HT1080 (cell line): ENCODE results near the gene PRXL2A. TPM values are rescaled to one million over a fixed set of nuclear protein-coding genes. Genes with fewer than 3 reads are reported as not detected.

ENCODE experiments used
- DNase-seq: peaks from one replicate; pipeline ENCODE4 v3.0.0-alpha.2; 2015; ENCODE audit warnings: low read depth
- total RNA-seq: library from RNA; depleted of rRNA; stranded (reverse); fragments of >200 nt; shearing (Covaris generic); gene quantifications from 2 replicates; pipeline ENCODE4 v1.2.3, GENCODE V29; 2014

Gene PRXL2A
- total RNA-seq, 1 experiment from 2014 or later, result 0.39 TPM

DNA sequence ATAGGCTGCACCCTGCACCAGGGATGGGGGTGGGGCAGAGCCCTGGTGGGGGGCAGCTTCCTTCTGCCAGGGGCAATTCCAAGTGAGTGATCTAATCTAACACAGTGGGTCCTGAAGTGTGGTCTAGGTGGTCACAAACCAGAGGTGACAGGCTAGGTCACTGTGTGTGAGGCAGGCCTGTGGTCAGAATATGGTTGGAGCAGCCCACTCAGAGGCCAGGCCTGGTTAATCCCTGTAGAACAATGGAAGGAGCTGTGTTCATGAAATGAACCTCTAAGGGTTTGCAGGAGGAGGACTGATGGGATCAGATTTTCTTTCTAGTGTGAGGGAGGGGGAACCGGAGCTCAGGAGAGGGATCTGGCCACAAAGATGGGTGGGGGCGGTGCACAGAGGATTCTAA is 35.8 kb downstream of the PRXL2A start:
- DNase-seq, result no peak

- peak; percentile 78 for DNase-seq
Observed at GRCh38 chr10:80444646-80445319, 36.4 kb downstream of the PRXL2A start.

GRCh38 chr10:80447436-80448190 is 39.3 kb downstream of the PRXL2A start:
- no peak for DNase-seq

- no peak for DNase-seq
Observed at GRCh38 chr10:80448209-80448942, 40.0 kb downstream of the PRXL2A start.

DNA sequence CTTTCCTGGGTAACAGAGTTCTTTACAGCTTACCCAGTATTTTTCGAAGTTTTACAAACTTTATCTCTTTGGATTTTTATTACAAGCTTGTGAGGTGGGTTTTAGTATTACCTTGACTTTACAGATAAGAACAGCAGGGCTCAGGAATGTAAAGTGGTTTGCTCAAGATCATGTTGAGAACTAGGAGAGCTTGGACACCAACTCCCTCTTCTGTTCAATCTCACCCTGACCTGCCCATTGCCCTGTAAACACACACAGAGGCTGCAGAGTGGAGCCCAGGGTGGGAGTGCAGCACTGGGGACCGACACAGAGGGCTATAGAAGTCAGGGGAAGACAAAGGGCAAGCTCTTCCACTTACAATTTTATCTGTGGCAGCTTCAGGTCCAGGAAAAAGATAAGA is 41.2 kb downstream of the PRXL2A start:
- no peak for DNase-seq

GRCh38 chr10:80451132-80451531 is 42.8 kb downstream of the PRXL2A start:
- DNase-seq, result no peak

DNA sequence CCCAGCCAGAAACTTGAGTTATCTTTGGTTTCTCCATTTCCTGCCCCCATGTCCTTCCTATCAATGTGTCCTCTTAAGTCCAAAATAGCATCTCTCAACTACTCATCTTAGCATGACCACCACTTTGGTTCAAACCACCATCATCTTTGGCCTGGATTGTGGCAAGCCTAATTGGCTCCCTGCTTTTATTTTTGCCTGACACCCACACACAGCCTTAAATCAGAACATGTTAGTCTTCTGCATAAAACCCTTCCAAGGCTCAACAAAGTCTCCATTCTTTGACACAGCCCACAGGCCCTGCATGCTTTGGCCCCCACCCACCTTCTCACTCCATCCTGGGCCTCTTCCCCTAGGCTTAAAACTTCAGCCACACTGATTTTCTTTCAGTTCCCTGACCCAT is 43.7 kb downstream of the PRXL2A start:
- no peak for DNase-seq

GRCh38 chr10:80452640-80453039 is 44.3 kb downstream of the PRXL2A start:
- no peak for DNase-seq

GRCh38 chr10:80453056-80453841 is 44.9 kb downstream of the PRXL2A start:
- no peak for DNase-seq

GRCh38 chr10:80453842-80454512 is 45.6 kb downstream of the PRXL2A start, which contains the start of gene TSPAN14:
TSS of gene TSPAN14 (plus strand) at chr10:80454310. CDS start at chr10:80489234, 34,924 bp downstream.
- DNase-seq, result peak; percentile 59

DNA sequence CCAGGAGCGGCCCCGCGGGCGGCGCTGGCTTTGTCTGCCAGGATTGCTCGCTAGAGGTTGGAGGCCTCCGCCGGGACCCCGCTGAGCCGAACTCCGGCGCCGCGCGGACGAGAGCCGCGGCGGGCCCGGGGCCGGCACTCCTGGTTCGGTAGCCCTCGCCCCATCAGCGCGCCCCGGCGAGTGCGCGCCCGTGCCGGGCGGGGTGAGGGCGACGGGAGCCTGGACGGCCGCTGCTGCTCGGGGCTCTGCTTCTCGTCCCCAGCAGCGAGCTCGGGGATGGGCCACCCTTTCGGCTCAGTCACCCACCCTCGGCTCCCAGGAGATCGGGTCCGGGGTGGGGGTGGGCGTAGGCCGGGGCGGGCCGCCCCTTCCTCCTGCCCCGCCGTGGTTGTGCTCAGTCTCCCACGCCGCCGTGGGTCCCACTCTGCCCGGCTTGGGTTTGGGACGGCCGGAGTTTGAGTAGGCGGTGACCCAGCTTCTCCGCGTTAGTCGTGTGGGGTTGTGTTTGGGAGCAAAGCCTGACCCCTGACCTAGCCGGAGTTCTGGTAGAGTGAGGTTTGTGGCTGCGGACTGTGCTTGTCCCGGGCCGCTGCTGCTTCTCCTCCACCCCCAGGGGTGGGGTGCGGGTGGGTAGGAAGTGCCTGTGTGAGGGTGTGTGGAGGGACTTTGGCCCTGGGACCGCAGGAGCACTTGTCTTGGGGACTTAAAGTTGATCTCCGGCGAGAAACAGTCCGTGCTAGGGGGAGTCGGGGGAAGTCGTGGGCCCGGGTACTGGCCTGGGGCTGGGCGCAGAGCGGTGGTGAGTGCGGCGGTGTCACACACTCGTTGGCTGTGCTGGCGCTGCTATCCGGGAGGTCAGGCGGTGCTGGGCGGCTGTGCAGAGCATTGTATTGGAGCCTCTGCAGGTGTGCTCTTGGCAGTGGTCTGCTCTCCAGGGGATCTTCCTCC is 46.4 kb downstream of the PRXL2A start:
- DNase-seq, result no peak

- no peak for DNase-seq
Observed at GRCh38 chr10:80455461-80456349, 47.4 kb downstream of the PRXL2A start.

DNA sequence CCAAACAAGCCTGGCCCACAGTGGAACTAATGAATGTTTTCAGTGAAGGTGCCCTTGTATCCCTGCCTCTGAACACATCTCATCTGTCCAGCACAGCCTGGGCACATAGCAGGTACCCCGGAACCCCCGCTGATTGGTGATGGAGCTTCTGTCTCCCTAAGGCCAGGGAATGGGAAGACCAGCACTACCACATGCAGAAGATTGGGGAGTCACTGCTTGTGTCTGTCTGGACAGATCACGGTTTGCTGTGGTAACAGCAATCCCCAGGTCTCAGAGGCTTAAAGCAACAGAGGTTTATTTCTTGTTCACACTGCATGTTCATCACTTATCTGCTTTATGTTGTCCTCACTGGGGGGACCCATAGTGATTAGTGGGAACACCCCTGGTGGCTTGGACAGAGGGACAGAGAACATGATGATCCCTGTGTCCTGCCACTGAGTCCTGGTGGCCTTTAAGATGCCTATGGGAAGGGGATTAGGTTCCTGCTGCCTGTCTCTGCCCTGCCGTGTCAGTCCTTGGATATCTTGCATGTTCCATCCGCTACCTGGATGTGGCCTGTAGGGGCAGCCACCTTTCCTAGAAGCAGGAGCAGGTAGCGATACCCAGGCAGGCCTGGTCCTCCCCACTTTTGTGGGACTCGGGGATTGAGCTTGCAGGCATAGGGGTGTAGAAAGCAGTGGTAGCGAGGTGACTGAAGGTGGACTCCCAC is 49.4 kb downstream of the PRXL2A start:
- DNase-seq, result no peak

DNA sequence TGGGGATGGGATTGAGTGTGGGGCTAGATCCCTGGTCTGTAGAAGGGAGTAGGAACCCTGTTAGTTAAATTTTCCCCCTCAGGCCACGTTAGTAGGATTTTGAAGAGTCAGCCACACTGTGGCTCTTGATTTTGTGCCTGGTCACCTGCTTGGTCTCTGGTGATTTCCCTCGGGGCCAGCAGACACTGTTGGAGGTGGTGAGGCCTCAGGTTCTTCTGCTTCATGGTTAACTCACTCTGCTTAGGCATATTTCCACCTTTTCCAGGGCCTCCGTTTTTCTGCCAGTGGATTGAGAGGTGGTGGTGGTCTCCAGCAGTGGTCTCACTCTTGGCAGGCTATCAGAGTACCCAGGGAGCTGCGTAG is 49.9 kb downstream of the PRXL2A start:
- DNase-seq, result no peak

GRCh38 chr10:80458638-80459037 is 50.3 kb downstream of the PRXL2A start:
- no peak for DNase-seq

DNA sequence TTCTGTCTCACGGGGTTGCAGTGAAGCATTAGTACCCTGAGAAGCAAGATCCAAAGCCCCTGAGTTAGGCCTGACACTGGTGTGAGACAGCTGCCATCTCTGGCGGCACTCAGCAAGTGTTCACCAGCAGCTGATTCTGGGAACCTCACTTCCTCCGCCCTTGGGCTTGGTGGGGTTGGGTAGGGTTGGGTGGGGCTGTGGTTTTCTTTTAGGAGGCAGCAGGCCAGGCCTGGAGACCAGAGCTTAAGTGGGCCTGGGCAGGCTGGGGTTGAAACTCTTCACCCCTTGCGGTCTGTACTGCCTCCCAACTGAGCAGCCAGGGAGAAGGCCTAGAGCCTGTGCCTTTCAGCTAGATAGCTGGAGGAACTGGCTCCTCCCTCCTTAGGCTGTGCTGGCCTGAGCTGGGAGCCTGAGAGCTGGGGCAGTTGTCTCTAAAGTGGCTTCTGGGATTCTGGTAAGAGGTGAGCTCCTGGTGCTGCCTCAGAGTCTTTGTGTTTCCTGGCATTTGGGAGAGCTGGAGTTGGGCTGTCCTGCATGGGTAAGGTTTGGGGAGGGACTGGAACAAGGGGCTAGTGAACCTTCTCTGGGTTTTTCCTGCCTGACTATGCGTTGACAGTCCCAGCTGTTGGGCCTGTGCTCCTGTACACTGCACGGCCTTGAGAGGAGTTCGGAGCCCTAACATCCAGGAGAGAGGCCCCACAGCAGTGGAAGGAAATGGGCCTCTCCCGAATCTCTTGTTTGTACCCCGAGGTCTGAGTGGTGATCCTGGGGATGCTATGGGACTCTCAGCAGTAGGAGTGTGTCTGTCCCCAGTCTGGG is 50.9 kb downstream of the PRXL2A start:
- peak; percentile 93 for DNase-seq
